LNCAP (cell line): Measurements from ENCODE around the gene SUOX.

ENCODE experiments used
- CTCF ChIP-seq: fragments of 450-650 bp; IDR thresholded peaks from 2 replicates; pipeline ENCODE4 v1.5.1; 2017; ENCODE audit warnings: mild to moderate bottlenecking

Gene SUOX

DNA sequence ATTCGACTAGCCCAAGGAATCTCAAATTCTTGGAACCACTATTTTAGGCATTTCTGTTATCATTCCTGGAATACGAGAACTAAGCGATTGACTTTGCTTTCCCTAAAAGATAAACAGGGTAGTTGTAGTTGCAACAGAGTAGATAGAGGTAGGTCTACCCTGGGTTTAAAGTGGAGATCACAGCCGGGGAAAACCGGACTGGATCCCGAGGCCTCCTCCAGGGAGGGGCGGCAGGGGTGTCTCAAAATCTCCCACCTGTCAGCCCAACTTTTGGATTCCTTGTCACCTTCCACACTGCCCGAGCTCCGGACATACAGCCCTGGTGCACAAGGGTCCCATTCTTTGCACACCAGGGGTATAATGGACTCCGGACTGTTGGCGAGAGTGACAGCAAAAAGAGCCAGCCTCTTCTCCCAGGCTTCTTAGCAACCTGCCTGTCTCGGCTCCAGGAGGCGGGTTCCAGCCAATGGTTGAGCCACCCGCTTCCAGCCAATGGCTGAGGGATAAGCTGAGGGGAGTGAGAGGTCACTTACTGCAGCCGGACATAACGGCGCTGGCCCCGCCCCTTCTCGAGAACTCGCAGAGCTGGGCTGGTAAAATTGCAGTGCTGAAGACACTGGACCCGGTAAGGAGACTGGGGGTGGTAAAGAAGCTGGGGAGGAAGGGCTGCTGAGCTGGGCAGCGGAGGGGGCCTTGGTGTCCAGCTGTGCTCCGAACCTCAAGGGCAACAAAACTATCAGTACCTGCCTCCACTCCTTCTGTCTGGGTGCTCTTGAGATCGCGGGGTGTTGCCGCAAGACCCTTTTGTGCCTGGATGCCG, at the start of gene SUOX:
TSS of gene SUOX (plus strand) at position 562 of the 820 bp plus-strand sequence. CDS start 4,946 bp downstream, outside the sequence.
- no peak for TF ChIP-seq CTCF

- no peak for TF ChIP-seq CTCF
These were observed 41.7 kb upstream of the SUOX start for GRCh38 chr12:55955344-55955743.

- TF ChIP-seq CTCF, result peak; percentile 34; the same call in 1 of the 2 replicates
These were observed 41.1 kb upstream of the SUOX start for GRCh38 chr12:55955800-55956508.

DNA sequence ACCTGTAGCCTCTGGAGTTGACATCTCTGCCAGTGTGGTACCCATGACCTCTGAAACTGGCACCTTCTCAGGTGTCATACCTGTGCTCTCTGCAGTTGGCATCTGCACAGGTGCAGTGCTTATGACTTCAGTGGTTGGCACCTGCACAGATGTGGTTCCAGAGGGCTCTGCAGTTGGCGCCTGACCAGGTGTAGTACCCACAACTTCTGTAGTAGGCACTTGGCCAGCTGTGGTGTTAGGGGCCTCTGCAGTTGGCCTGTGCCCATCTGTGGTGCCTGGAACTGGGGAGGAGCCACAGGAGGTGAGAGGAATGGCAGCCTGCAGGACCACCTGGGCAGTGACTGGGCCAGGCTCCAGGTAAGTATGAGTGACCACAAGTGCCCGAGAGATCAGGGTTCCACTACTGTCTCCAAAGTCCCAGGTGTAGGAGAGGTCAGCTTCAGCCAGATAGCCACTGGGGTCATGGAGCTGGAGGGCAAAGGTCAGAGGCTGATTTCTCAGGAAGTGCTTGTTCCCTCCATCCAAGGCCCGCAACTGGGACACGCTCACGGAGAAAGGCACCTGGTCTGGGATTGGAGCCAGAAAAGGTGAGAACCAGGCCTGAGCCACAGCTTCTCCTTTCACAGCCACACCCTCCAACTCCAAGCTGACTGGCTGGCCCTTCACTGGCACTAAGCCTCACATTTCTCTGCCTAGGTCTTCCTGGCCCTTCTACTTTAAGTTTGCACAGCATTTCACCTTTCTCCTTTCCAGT, 39.8 kb upstream of the SUOX start:
- no peak for TF ChIP-seq CTCF

DNA sequence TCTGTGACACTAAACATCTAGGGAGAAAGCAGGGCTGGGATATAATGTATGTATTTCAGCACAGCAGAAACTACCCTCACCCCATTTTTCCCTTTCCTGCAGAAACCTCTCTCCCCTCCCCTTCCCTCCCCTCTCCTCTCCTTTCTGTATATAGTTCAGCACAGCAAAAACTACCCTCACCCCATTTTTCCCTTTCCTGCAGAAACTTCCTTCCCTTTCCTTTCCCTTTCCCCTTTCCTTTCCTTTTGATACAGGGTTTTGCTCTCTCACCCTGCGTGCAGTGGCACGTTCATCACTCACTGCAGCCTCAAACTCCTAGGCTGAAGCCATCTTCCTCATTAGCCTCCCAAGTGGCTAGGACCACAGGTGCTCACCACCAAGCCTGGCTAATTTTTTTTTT, 33.3 kb upstream of the SUOX start:
- TF ChIP-seq CTCF, result no peak

DNA sequence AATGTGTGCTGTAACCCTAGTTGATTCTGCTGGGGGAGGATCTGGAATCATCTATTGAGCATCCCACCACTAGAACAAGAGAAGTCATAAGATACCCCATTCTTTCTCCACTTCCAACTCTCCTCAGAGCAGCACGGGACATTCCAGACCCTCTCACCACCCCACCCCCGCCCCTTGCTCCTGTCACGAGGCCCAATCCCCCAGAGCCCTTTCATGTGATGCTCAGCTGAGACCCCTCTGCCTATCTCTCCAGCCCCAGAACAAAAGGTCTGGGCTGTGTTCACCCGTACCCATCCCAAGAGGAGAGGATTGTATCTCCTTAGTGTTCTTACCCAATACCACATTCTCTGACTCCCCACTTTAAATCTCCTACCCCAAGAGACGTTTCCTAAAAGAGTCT, 31.8 kb upstream of the SUOX start:
- TF ChIP-seq CTCF, result no peak

GRCh38 chr12:55965941-55966407, 31.1 kb upstream of the SUOX start, which contains the start of gene PMEL:
TSS of gene PMEL (minus strand) at chr12:55966042. CDS start at chr12:55966011, 31 bp downstream.
- no peak for TF ChIP-seq CTCF
